ENCODE measurements around the gene ATP9A. TPM values are rescaled to one million over a fixed set of nuclear protein-coding genes. Genes with fewer than 3 reads are reported as not detected.

The ATP9A gene
- total and polyA plus RNA-seq, 2 of the 8 experiments (the other 6 are each of a cell fraction or from before 2014, with no cell fraction given): 5.0 to 6.4 TPM

DNA sequence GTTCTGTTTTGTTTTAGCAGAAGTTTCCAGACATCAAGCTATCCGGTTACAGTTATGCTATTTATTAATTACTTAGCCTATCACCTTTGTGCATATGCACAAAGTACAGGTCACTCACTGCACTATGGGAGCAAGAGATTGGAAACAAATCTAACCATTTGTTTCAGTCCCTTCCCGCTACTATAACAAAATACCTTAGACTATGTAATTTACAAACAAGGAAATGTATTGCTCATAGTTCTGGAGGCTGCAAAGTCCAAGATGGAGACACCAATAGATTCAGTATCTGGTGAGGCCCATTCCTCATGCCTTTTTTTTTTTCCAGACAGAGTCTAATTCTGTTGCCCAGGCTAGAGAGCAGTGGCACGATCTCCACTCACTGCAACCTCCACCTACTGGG is 35.1 kb downstream of the ATP9A start:
- Histone ChIP-seq H2BK12ac (ENCODE audit: low read depth, low read length) (no peak overlapping the region), H3K14ac (ENCODE audit: insufficient read length) (no peak overlapping the region), H4K8ac (ENCODE audit: extremely low read depth, insufficient read depth, low read length) (no peak overlapping the region), H3K4me2 (ENCODE audit: insufficient read depth in 1 of 2, low read depth in 2 of 2, low read length in 2 of 2) (no peak overlapping the region), H3K9me3 (ENCODE audit: insufficient read depth in 2 of 2, low read depth in 1 of 2, low read length in 1 of 2) (no peaks in the 10 kb centered on the region), H3K23ac (ENCODE audit: insufficient read length) (no peak overlapping the region), H2BK120ac (replicated peaks; ENCODE audit: low read depth, low read length) (no peak overlapping the region), H3K4me1 (replicated peaks in 1 of 4; ENCODE audit: control insufficient read depth in 3 of 4, insufficient read depth in 4 of 4, low read length in 3 of 4) (0 out of 7 replicates have a peak, but pooled peaks cover 0 to 9% (median 0%) of the 10 kb centered on the region in 4 experiments), H2BK5ac (ENCODE audit: low read depth, low read length) (no peak overlapping the region), H3K27ac (ENCODE audit: low read depth, low read length) (no peak overlapping the region), H4K20me1 (replicated peaks in 1 of 2; ENCODE audit: control insufficient read depth in 1 of 2, insufficient read depth in 2 of 2, low read length in 2 of 2) (no peaks in the 10 kb centered on the region), H3K18ac (ENCODE audit: extremely low read depth, low read length) (no peak overlapping the region), H2BK20ac (ENCODE audit: low read length) (no peak overlapping the region), H3K4me3 (ENCODE audit: extremely low read depth in 1 of 4, insufficient read depth in 2 of 4, low read depth in 3 of 4, low read length in 4 of 4) (no peak overlapping the region), H3K23me2 (ENCODE audit: low read depth, low read length) (no peaks in the 10 kb centered on the region), H4K5ac (ENCODE audit: insufficient read length, low read depth, low read length) (no peak overlapping the region), H3K4ac (replicated peaks; ENCODE audit: insufficient read length, low read depth, low read length) (no peak overlapping the region), H2BK15ac (ENCODE audit: low read length) (no peak overlapping the region), H3K56ac (replicated peaks; ENCODE audit: insufficient read length, low read depth, low read length) (no peak overlapping the region), H2AK5ac (ENCODE audit: low read depth, low read length) (no peak overlapping the region), H3K9ac (replicated peaks in 1 of 4; ENCODE audit: extremely low read depth in 1 of 4, low read depth in 3 of 4, low read length in 3 of 4) (no peak overlapping the region), H2AFZ (ENCODE audit: low read length) (no peak overlapping the region), H4K91ac (replicated peaks; ENCODE audit: insufficient read length, low read length) (no peak overlapping the region), H3K79me1 (ENCODE audit: low read depth, low read length) (no peaks in the 10 kb centered on the region; the same call in 1 of the 2 replicates), H3K79me2 (ENCODE audit: control insufficient read depth in 1 of 2, insufficient read depth in 2 of 2, low read length in 2 of 2) (no peaks in the 10 kb centered on the region; a peak in 1 of 4 replicates), H3K36me3 (ENCODE audit: control insufficient read depth in 2 of 4, insufficient read depth in 4 of 4, low read length in 3 of 4) (no peaks in the 10 kb centered on the region), H3K27me3 (replicated peaks in 1 of 4; ENCODE audit: control insufficient read depth in 3 of 4, extremely low read depth in 1 of 4, insufficient read depth in 3 of 4, low read length in 3 of 4) (no peaks in the 10 kb centered on the region)
- 98% methylated on average over 3 of the region's 3 CpGs; no CpG with 5 or more reads in 1 of the 2 experiments for WGBS, 2 experiments (ENCODE audit: extremely low coverage in 1 of 2, insufficient coverage in 1 of 2, insufficient read length in 1 of 2, insufficient replicate concordance in 2 of 2, low coverage in 1 of 2, low lambda C conversion rate in 2 of 2, missing lambda C conversion rate in 1 of 2)
- ChIA-PET POLR2A (ENCODE audit: partially characterized antibody) (no interaction called here), CTCF (ENCODE audit: partially characterized antibody) (interaction anchor here (0.7 to 1.2 kb wide), 2 partner anchors 32 to 55 kb away, joined by 4 read pairs; no protein-coding TSS in a partner anchor)
- FAIRE-seq: no peak
- DNase-seq (ENCODE audit: low read depth in 1 of 2, low spot score in 2 of 2): no peak
- TF ChIP-seq GABPA (IDR thresholded peaks at IDR 0.05; ENCODE audit: borderline replicate concordance, insufficient read depth, low read length) (no peak), RNF2 (IDR thresholded peaks at IDR 0.05; ENCODE audit: borderline replicate concordance, low read depth, low read length, missing control alignments, poor library complexity, severe bottlenecking) (no peak), CBX5 (IDR thresholded peaks at IDR 0.05; ENCODE audit: low read depth, low read length) (no peak), HDAC2 (IDR thresholded peaks at IDR 0.05; ENCODE audit: borderline replicate concordance in 1 of 2, low read depth in 2 of 2, low read length in 2 of 2) (no peak), SAP30 (IDR thresholded peaks at IDR 0.05; ENCODE audit: insufficient read depth, insufficient replicate concordance, low read length) (no peak), TCF12 (IDR thresholded peaks at IDR 0.05; ENCODE audit: low read depth, low read length) (no peak), POU5F1 (IDR thresholded peaks at IDR 0.05; ENCODE audit: low read depth, low read length) (no peak), EGR1 (IDR thresholded peaks at IDR 0.05; ENCODE audit: borderline replicate concordance, low read depth, low read length) (no peak), JUND (IDR thresholded peaks at IDR 0.05; ENCODE audit: low read length) (no peak), KDM4A (IDR thresholded peaks at IDR 0.05; ENCODE audit: low read depth, low read length, severe bottlenecking) (no peak), GTF2F1 (IDR thresholded peaks at IDR 0.05; ENCODE audit: borderline replicate concordance, low read depth, low read length) (no peak), NRF1 (IDR thresholded peaks at IDR 0.05; ENCODE audit: low read depth, low read length) (no peak)

Data from H1 (cell line).